Esophagus muscularis mucosa (tissue), 4 donors: ENCODE data around the gene CNNM2. TPM values are rescaled to one million over a fixed set of nuclear protein-coding genes. Genes with fewer than 3 reads are reported as not detected.
"Not testable (repeated sequence)": the region's sequence is repeated elsewhere in the genome, so short reads cannot be mapped to it uniquely, and the experiment has no call there.

Source experiments
- DNase-seq: peaks from one replicate; pipeline ENCODE4 v3.0.0-alpha.2; 2017; ENCODE audit errors: extremely low spot score
- H3K27ac ChIP-seq, 4 donors: fragments of 200-600 bp; sonication (generic); replicated peaks in 1 of 4; 1 replicate in 3 of 4; 2 replicates in 1 of 4; pipeline ENCODE4 v1.5.1; 2016 to 2019; ENCODE audit warnings: mild to moderate bottlenecking in 1 of 4
- H3K27me3 ChIP-seq, 4 donors: fragments of 200-600 bp; sonication (generic); one replicate each; pipeline versions ENCODE4 v1.5.1 to v1.6.0; 2016 to 2019
- H3K36me3 ChIP-seq, 4 donors: fragments of 200-600 bp; sonication (generic); one replicate each; pipeline ENCODE4 v1.5.1; 2016 to 2019
- H3K4me1 ChIP-seq, 4 donors: fragments of 200-600 bp; sonication (generic); one replicate each; pipeline ENCODE4 v1.5.1; 2016 to 2019
- H3K4me3 ChIP-seq, 4 donors: fragments of 200-600 bp; sonication (generic); 1 replicate in 2 of 4; 2 replicates in 2 of 4; pipeline ENCODE4 v1.5.1; 2016 to 2019; ENCODE audit warnings: mild to moderate bottlenecking in 4 of 4, moderate library complexity in 1 of 4
- H3K9me3 ChIP-seq, 4 donors: fragments of 200-600 bp; sonication (generic); 1 replicate in 3 of 4; 2 replicates in 1 of 4; pipeline ENCODE4 v1.5.1; 2016 to 2019
- CTCF ChIP-seq, 3 experiments: fragments of 200-600 bp in 2 of 3; fragments of 450-650 bp in 1 of 3; sonication (generic) in 2 of 3; IDR thresholded peaks; one replicate each; pipeline ENCODE4 v1.5.1; 2017 to 2019; ENCODE audit warnings: antibody characterized with exemption in 3 of 3, mild to moderate bottlenecking in 2 of 3, moderate library complexity in 1 of 3
- EP300 ChIP-seq: sonication (generic); formaldehyde crosslinking; IDR thresholded peaks from one replicate; pipeline ENCODE4 v1.6.1; 2017; ENCODE audit warnings: antibody characterized with exemption
- POLR2A ChIP-seq: fragments of 450-650 bp; IDR thresholded peaks from one replicate; pipeline ENCODE4 v1.6.1; 2017; ENCODE audit warnings: antibody characterized with exemption, moderate library complexity, mild to moderate bottlenecking, low read depth
- POLR2AphosphoS5 ChIP-seq, 2 donors: sonication (generic); formaldehyde crosslinking; IDR thresholded peaks; one replicate each; pipeline ENCODE4 v1.6.1; 2017; ENCODE audit warnings: antibody characterized with exemption in 2 of 2
- WGBS: methylation state at CpG from one replicate; pipeline ENCODE4 v1.1.5; 2018; 5-methylcytosine and 5-hydroxymethylcytosine counted together
- intact Hi-C: fragments of 100-400 bp; cut with DNase I; formaldehyde crosslinking; loops from one replicate; pipeline ENCODE4 v1.15.1; 2023
- total RNA-seq, 4 donors: library from RNA; depleted of rRNA; stranded (reverse); fragments of >200 nt; gene quantifications; one replicate each; pipeline versions ENCODE4 v1.1.0 to v1.2.1, GENCODE V29; 2016

CNNM2 gene
- total RNA-seq, 4 donors from 2014 or later, result 4.0 to 9.3 (median 5.4) TPM

GRCh38 chr10:102967123-102967522 lies 49.0 kb downstream of the CNNM2 start:
- Histone ChIP-seq H3K27ac (no peak overlapping the region), H3K36me3 (no peaks in the 10 kb centered on the region), H3K4me1 (no peaks in the 10 kb centered on the region), H3K9me3 (no peaks in the 10 kb centered on the region), H3K4me3 (no peak overlapping the region), H3K27me3 (no peaks in the 10 kb centered on the region)
- DNase-seq, result no peak
- TF ChIP-seq CTCF (IDR thresholded peaks at IDR 0.05), result no peak
- intact Hi-C loops, result no loop called here

- H3K27me3 ChIP-seq, result no peaks in the 10 kb centered on the region
- intact Hi-C loops, result no loop called here
- H3K4me3 ChIP-seq, result no peak overlapping the region
- 95% methylated on average over 1 of the region's 1 CpG for WGBS
- no peaks in the 10 kb centered on the region for H3K36me3 ChIP-seq
- TF ChIP-seq CTCF (IDR thresholded peaks at IDR 0.05) (no peak), POLR2AphosphoS5 (IDR thresholded peaks at IDR 0.05) (no peak), POLR2A (no peak), EP300 (no peak)
- H3K4me1 ChIP-seq, result peaks cover 0 to 12% (median 6%) of the 10 kb centered on the region in 4 donors
- no peaks in the 10 kb centered on the region for H3K9me3 ChIP-seq
- DNase-seq, result no peak
- no peak overlapping the region for H3K27ac ChIP-seq
These were observed 52.7 kb downstream of the CNNM2 start for GRCh38 chr10:102970562-102971340.

- no peak overlapping the region for H3K4me3 ChIP-seq
- DNase-seq, result no peak
- peak overlapping the region in 1 of 4 donors; percentile 2 for H3K27ac ChIP-seq
- no peak for TF ChIP-seq POLR2AphosphoS5 (IDR thresholded peaks at IDR 0.05)
- no peak for TF ChIP-seq EP300
- no peak for TF ChIP-seq CTCF (IDR thresholded peaks at IDR 0.05)
- TF ChIP-seq POLR2A, result no peak
- H3K9me3 ChIP-seq, result no peaks in the 10 kb centered on the region
- no peaks in the 10 kb centered on the region for H3K36me3 ChIP-seq
- H3K27me3 ChIP-seq, result no peaks in the 10 kb centered on the region
- peaks cover 0 to 17% (median 12%) of the 10 kb centered on the region in 4 donors for H3K4me1 ChIP-seq
- intact Hi-C loops, result no loop called here
- 47% methylated on average over 2 of the region's 2 CpGs for WGBS
These were observed 57.6 kb downstream of the CNNM2 start for GRCh38 chr10:102975483-102976379.

GRCh38 chr10:102976380-102976726 lies 58.3 kb downstream of the CNNM2 start:
- H3K9me3 ChIP-seq, H3K27me3 ChIP-seq, intact Hi-C loops, H3K36me3 ChIP-seq, H3K27ac ChIP-seq, H3K4me3 ChIP-seq, DNase-seq: not testable (repeated sequence)
- WGBS, result 85% methylated on average over 3 of the region's 3 CpGs
- H3K4me1 ChIP-seq, result peaks cover 0 to 17% (median 12%) of the 10 kb centered on the region in 4 donors

- 90% methylated on average over 2 of the region's 2 CpGs for WGBS
- intact Hi-C loops, result no loop called here
- no peak overlapping the region for H3K27ac ChIP-seq
These were observed 64.2 kb downstream of the CNNM2 start for GRCh38 chr10:102982296-102982695.

More at GRCh38 chr10:102982296-102982695, 64.2 kb downstream of the CNNM2 start:
- TF ChIP-seq POLR2A (no peak), POLR2AphosphoS5 (IDR thresholded peaks at IDR 0.05) (no peak), EP300 (no peak), CTCF (IDR thresholded peaks at IDR 0.05) (no peak)
- no peaks in the 10 kb centered on the region for H3K4me1 ChIP-seq
- no peaks in the 10 kb centered on the region for H3K27me3 ChIP-seq
- no peak overlapping the region for H3K4me3 ChIP-seq
- DNase-seq, result no peak
- H3K9me3 ChIP-seq, result no peaks in the 10 kb centered on the region
- H3K36me3 ChIP-seq, result no peaks in the 10 kb centered on the region
